GM12865 (cell line): ENCODE results near the gene NRAS.

Source experiments
- DNase-seq: peaks from one replicate; pipeline ENCODE4 v3.0.0; 2010; ENCODE audit warnings: low read depth
- H3K4me3 ChIP-seq: 2 replicates; pipeline ENCODE4 v1.5.1; 2011; ENCODE audit warnings: mild to moderate bottlenecking, low read depth, low read length, control low read depth
- TF ChIP-seq, protein P1 (sequence below): IDR thresholded peaks from 2 replicates; pipeline ENCODE4 v1.5.1; 2011; ENCODE audit warnings: low read length, control low read depth, low read depth, inconsistent platforms; ENCODE audit not compliant: insufficient read depth; ENCODE audit errors: missing control alignments

The NRAS gene

DNA sequence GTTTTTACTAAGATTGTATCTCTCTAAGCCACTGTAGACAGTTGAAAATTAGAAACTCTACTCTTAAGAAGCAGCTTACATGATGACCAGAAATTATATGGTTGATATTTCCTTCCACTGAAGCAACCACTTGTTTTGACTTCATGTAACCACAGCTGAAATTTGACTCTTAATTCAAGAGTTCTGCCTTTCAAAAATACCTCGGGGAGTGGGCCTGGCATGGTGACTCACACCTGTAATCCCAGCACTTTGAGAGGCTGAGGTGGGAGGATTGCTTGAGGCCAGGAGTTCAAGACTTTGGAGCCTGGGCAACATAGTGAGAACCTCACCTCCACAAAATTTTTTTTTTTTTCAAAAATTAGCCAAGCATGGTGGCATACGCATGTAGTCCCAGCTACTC, 25.5 kb downstream of the NRAS start:
- no peak overlapping the region for H3K4me3 ChIP-seq
- no peak for DNase-seq
- TF ChIP-seq, protein P1, sequence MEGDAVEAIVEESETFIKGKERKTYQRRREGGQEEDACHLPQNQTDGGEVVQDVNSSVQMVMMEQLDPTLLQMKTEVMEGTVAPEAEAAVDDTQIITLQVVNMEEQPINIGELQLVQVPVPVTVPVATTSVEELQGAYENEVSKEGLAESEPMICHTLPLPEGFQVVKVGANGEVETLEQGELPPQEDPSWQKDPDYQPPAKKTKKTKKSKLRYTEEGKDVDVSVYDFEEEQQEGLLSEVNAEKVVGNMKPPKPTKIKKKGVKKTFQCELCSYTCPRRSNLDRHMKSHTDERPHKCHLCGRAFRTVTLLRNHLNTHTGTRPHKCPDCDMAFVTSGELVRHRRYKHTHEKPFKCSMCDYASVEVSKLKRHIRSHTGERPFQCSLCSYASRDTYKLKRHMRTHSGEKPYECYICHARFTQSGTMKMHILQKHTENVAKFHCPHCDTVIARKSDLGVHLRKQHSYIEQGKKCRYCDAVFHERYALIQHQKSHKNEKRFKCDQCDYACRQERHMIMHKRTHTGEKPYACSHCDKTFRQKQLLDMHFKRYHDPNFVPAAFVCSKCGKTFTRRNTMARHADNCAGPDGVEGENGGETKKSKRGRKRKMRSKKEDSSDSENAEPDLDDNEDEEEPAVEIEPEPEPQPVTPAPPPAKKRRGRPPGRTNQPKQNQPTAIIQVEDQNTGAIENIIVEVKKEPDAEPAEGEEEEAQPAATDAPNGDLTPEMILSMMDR, result no peak

DNA sequence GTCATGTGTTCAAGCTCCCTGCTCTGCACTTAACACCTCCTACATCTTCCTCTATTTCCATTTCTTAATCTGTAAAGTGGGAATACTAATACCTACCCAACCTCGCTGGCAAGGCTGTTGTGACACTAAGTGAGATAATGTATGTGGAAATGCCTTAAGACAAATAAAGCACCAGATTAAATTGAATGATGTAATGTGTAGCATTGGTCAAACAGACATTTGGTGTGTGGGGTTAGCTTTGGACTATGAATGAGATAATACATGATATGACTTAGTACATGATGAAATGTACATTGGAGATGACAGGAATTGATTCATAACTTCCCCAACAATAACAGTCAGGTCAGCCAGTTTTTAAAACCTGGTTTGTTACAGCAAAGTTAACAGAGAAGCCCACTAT, 26.4 kb downstream of the NRAS start:
- TF ChIP-seq, protein P1, result no peak
- DNase-seq, result no peak
- H3K4me3 ChIP-seq, result no peak overlapping the region

DNA sequence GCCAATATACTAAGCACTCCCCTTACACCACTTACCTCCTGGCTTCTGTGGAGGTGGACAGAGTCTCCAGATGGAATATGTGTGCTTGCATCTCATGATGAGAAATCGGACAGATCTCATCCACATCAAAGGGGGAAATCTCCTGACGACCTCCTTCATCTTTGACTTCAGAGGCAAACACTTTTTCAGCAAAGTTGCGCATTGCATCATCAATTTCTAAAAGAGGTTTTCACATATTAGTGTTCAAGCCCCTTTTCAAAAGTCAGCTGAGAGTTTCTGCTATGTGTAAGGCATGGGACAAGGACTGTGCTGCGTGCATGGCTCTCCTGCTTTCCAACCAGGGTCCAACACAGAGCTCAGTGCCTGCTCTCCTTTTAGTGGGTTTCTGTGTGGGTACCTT, 28.0 kb downstream of the NRAS start:
- no peak for DNase-seq
- no peak overlapping the region for H3K4me3 ChIP-seq
- TF ChIP-seq, protein P1, result no peak

DNA sequence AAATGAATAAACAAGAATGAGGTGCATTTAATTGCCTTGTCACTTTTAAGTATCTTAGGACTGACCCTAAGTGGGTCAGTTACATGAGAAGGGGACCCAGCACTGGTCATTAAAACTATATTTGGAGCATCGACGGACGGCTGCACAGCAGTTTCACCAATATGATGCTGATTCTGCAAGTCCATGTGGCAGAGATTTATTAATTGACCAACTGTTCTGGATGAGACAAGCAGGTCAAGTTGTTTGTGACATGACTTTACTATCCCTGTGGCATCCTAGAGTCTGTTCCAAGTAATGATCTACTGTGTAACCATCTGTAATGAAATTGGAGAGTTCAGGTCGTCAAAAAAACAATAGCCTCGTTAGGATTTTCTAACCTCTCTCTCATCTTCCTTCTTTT, 30.7 kb downstream of the NRAS start:
- TF ChIP-seq, protein P1, result no peak
- no peak overlapping the region for H3K4me3 ChIP-seq
- DNase-seq, result no peak

DNA sequence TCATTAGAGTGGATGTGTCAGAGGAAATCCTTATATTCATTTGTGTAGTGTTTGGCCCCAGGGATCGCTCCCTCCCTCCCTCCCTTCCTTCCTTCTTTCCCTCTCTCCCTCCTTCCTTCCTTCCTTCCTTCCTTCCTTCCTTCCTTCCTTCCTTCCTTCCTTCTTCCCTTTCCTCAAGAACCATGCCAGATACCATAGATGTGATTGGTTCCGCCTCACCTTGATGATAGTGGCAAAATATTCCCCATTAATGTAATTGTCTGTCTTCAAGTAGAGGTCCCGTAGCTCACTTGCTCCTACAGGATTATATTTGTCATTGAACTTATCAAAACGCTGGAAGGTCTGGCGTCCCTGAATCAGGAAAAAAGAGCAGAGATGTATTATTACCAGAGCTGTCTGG, 38.9 kb downstream of the NRAS start:
- TF ChIP-seq, protein P1, result no peak
- DNase-seq, result no peak
- no peak overlapping the region for H3K4me3 ChIP-seq

DNA sequence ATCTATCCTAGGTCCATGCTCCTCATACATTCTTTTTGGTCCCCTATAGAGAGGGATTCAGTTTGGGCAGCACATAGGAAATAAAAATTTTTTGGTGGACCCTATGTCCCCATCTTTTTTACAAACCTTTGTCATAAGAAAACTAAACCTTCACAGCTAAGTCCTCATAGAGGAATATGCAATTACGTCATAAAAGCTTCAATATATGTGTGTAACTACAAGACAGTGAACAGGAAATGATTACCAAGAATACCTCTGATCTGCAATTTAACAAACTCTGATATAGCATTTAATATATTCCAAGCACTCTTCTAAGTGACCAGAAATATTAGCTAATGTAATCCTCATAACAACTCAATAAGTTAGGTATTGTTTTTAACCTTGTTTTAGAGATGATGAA, 40.5 kb downstream of the NRAS start:
- TF ChIP-seq, protein P1, result no peak
- no peak for DNase-seq
- H3K4me3 ChIP-seq, result no peak overlapping the region

DNA sequence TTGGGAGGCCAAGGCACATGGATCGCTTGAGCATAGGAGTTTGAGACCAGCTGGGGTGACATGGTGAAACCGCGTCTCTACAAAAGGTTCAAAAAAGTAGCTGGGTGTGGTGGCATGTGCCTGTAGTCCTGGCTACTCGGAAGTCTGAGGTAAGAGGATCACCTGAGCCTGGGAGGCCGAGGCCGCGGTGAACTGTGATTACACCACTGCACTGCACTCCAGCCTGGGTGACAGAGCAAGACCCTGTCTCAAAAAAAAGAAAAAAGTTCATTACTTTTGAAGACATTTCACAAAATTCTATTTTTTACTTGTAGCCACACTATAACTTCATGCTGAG, 44.7 kb downstream of the NRAS start:
- no peak overlapping the region for H3K4me3 ChIP-seq
- TF ChIP-seq, protein P1, result no peak
- no peak for DNase-seq
